Measurements from ENCODE around the gene SIM2. TPM values are rescaled to one million over a fixed set of nuclear protein-coding genes. Genes with fewer than 3 reads are reported as not detected.

Gene SIM2
- total RNA-seq, 3 donors from 2014 or later (not counting 1 experiment from before 2014, with no cell fraction given) = not detected

GRCh38 chr21:36784947-36785346 is 86.0 kb downstream of the SIM2 start:
- no peaks in the 10 kb centered on the region for H3K9me3 Mint-ChIP-seq
- H3K9me3 ChIP-seq (ENCODE audit: control insufficient read depth, insufficient read depth, low read length) = no peaks in the 10 kb centered on the region
- H3K4me1 ChIP-seq (ENCODE audit: control insufficient read depth, insufficient read depth, low read length) = no peaks in the 10 kb centered on the region
- H3K27me3 ChIP-seq (ENCODE audit: control insufficient read depth, insufficient read depth, low read length) = no peaks in the 10 kb centered on the region
- 93% methylated on average over 12 of the region's 12 CpGs for WGBS (ENCODE audit: insufficient coverage)
- no peaks in the 10 kb centered on the region for H3K27me3 Mint-ChIP-seq (ENCODE audit: low read depth in 2 of 2)
- DNase-seq = no peak
- H3K4me3 ChIP-seq (ENCODE audit: low read length) = no peak overlapping the region
- H3K4me3 Mint-ChIP-seq = no peak overlapping the region
- intact Hi-C loops (cut with micrococcal nuclease) = no loop called here
- TF ChIP-seq CTCF (IDR thresholded peaks at IDR 0.05) = no peak
- no peaks in the 10 kb centered on the region for H3K36me3 ChIP-seq (ENCODE audit: control insufficient read depth, insufficient read depth, low read length)
- H3K36me3 Mint-ChIP-seq = no peaks in the 10 kb centered on the region
- no peak overlapping the region for H3K27ac ChIP-seq (ENCODE audit: low read length)
- H3K4me1 Mint-ChIP-seq = no peaks in the 10 kb centered on the region
- no peak for ATAC-seq
- no peak overlapping the region for H3K27ac Mint-ChIP-seq

GRCh38 chr21:36785615-36786014 is 86.7 kb downstream of the SIM2 start:
- no peaks in the 10 kb centered on the region for H3K4me1 ChIP-seq (ENCODE audit: control insufficient read depth, insufficient read depth, low read length)
- Mint-ChIP-seq H3K9me3 (no peaks in the 10 kb centered on the region), H3K27me3 (ENCODE audit: low read depth in 2 of 2) (no peaks in the 10 kb centered on the region), H3K36me3 (no peaks in the 10 kb centered on the region), H3K27ac (no peak overlapping the region), H3K4me1 (no peaks in the 10 kb centered on the region), H3K4me3 (no peak overlapping the region)
- no peaks in the 10 kb centered on the region for H3K9me3 ChIP-seq (ENCODE audit: control insufficient read depth, insufficient read depth, low read length)
- 80% methylated on average over 1 of the region's 2 CpGs for WGBS (ENCODE audit: insufficient coverage)
- H3K27ac ChIP-seq (ENCODE audit: low read length) = no peak overlapping the region
- TF ChIP-seq CTCF (IDR thresholded peaks at IDR 0.05) = no peak
- ATAC-seq = no peak
- H3K4me3 ChIP-seq (ENCODE audit: low read length) = no peak overlapping the region
- intact Hi-C loops (cut with micrococcal nuclease) = no loop called here
- H3K27me3 ChIP-seq (ENCODE audit: control insufficient read depth, insufficient read depth, low read length) = no peaks in the 10 kb centered on the region
- no peak for DNase-seq
- H3K36me3 ChIP-seq (ENCODE audit: control insufficient read depth, insufficient read depth, low read length) = no peaks in the 10 kb centered on the region

- Histone ChIP-seq H3K4me3 (ENCODE audit: low read length) (no peak overlapping the region), H3K27me3 (ENCODE audit: control insufficient read depth, insufficient read depth, low read length) (no peaks in the 10 kb centered on the region), H3K36me3 (ENCODE audit: control insufficient read depth, insufficient read depth, low read length) (no peaks in the 10 kb centered on the region), H3K9me3 (ENCODE audit: control insufficient read depth, insufficient read depth, low read length) (no peaks in the 10 kb centered on the region), H3K4me1 (ENCODE audit: control insufficient read depth, insufficient read depth, low read length) (no peaks in the 10 kb centered on the region), H3K27ac (ENCODE audit: low read length) (no peak overlapping the region)
- Mint-ChIP-seq H3K4me1 (no peaks in the 10 kb centered on the region), H3K27me3 (ENCODE audit: low read depth in 2 of 2) (no peaks in the 10 kb centered on the region), H3K9me3 (no peaks in the 10 kb centered on the region), H3K27ac (no peak overlapping the region), H3K4me3 (no peak overlapping the region), H3K36me3 (no peaks in the 10 kb centered on the region)
- TF ChIP-seq CTCF (IDR thresholded peaks at IDR 0.05) = no peak
- DNase-seq (no peak), ATAC-seq (no peak)
- WGBS (ENCODE audit: insufficient coverage) = 100% methylated on average over 2 of the region's 4 CpGs
- intact Hi-C loops (cut with micrococcal nuclease) = no loop called here
Measured at GRCh38 chr21:36786186-36786585, 87.3 kb downstream of the SIM2 start.

GRCh38 chr21:36788120-36788638 is 89.3 kb downstream of the SIM2 start:
- Histone ChIP-seq H3K4me3 (ENCODE audit: low read length) (no peak overlapping the region), H3K27ac (ENCODE audit: low read length) (no peak overlapping the region), H3K36me3 (ENCODE audit: control insufficient read depth, insufficient read depth, low read length) (no peaks in the 10 kb centered on the region), H3K9me3 (ENCODE audit: control insufficient read depth, insufficient read depth, low read length) (no peaks in the 10 kb centered on the region), H3K27me3 (ENCODE audit: control insufficient read depth, insufficient read depth, low read length) (no peaks in the 10 kb centered on the region), H3K4me1 (ENCODE audit: control insufficient read depth, insufficient read depth, low read length) (no peaks in the 10 kb centered on the region)
- TF ChIP-seq CTCF (IDR thresholded peaks at IDR 0.05) = no peak
- no peak overlapping the region for H3K4me3 Mint-ChIP-seq
- intact Hi-C loops (cut with micrococcal nuclease) = no loop called here
- DNase-seq = no peak
- no peak overlapping the region for H3K27ac Mint-ChIP-seq
- WGBS (ENCODE audit: insufficient coverage) = 87% methylated on average over 12 of the region's 12 CpGs
- peak in 1 of 3 donors; percentile 38 for ATAC-seq
- H3K36me3 Mint-ChIP-seq = no peaks in the 10 kb centered on the region
- H3K9me3 Mint-ChIP-seq = no peaks in the 10 kb centered on the region
- H3K4me1 Mint-ChIP-seq = no peaks in the 10 kb centered on the region
- H3K27me3 Mint-ChIP-seq (ENCODE audit: low read depth in 2 of 2) = no peaks in the 10 kb centered on the region
